Measurements from ENCODE around the gene KIAA2012. TPM values are rescaled to one million over a fixed set of nuclear protein-coding genes. Genes with fewer than 3 reads are reported as not detected.

The KIAA2012 gene
- total and polyA plus RNA-seq, 2 of the 4 experiments (the other 2 are of a cell fraction): under 0.01 to 0.09 TPM

DNA sequence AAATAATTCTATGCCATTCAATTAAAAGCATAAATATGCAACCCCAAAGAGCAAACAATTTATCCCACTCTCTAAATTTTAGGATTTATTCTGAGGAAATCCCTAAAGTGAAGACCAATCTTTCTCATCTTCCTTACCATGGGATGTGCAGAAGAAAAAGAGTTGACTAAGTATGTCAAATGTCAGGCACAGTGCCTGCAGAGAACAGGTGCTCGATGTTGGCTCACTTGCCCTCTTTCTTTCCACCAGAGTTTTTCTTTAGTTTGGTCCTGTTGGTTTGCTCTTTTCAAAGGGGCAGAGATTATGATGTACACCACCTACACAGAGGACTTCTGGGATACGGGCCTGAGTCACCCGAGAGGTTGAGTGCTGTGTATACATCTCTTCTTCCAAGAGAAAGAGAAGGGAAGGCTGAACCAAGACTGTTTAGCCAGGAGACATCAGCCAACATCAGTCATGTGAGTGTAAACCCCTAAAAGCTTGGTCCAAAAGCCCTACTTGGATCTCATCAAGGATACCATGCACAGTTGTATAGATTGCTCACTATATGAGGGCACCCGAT is 113.7 kb downstream of the KIAA2012 start:
- DNase-seq: peak; percentile 53
- ChIA-PET CTCF (interaction anchor here (0.8 kb wide), 1 partner anchor 19 kb away, joined by 3 read pairs; no protein-coding TSS in a partner anchor), POLR2A (ENCODE audit: unreplicated experiment) (no interaction called here)

More for the DNA sequence above, 113.7 kb downstream of the KIAA2012 start:
- Histone ChIP-seq H3K27me3 (ENCODE audit: control insufficient read depth, insufficient read depth, low read length) (no peaks in the 10 kb centered on the region), H3K36me3 (ENCODE audit: control insufficient read depth, insufficient read depth, low read length) (no peaks in the 10 kb centered on the region), H2BK15ac (ENCODE audit: low read depth, low read length) (peak overlapping the region; percentile 69), H3K9me3 (ENCODE audit: control insufficient read depth, insufficient read depth, low read length) (no peaks in the 10 kb centered on the region), H2AFZ (replicated peaks; ENCODE audit: low read length, poor library complexity) (peak overlapping the region; percentile 71), H2AK9ac (replicated peaks; ENCODE audit: low read depth, low read length, poor library complexity) (no peak overlapping the region), H2BK5ac (ENCODE audit: low read depth, low read length, poor library complexity, severe bottlenecking) (no peak overlapping the region), H4K5ac (ENCODE audit: low read depth, low read length) (no peak overlapping the region), H3K4me2 (ENCODE audit: low read depth, low read length) (no peak overlapping the region), H4K91ac (ENCODE audit: insufficient read depth, low read depth, low read length) (peak overlapping the region; percentile 11), H3K27ac (ENCODE audit: insufficient read depth, low read length) (no peak overlapping the region), H4K20me1 (ENCODE audit: insufficient read depth, low read length) (no peaks in the 10 kb centered on the region), H4K8ac (ENCODE audit: low read depth in 2 of 2, low read length in 2 of 2) (no peak overlapping the region), H3K9ac (ENCODE audit: low read depth, low read length) (no peak overlapping the region), H3K4ac (ENCODE audit: low read depth, low read length) (peak overlapping the region; percentile 75), H2AK5ac (ENCODE audit: low read depth, low read length) (peak overlapping the region; percentile 81; the same call in 1 of the 2 replicates), H2BK20ac (ENCODE audit: low read depth, low read length) (peak overlapping the region; percentile 76; the same call in 1 of the 2 replicates), H3K56ac (ENCODE audit: extremely low read depth, insufficient read depth, low read length) (no peak overlapping the region), H3K4me1 (ENCODE audit: control insufficient read depth, insufficient read depth, low read length) (peaks cover 10% of the 10 kb centered on the region), H3K9me1 (ENCODE audit: insufficient read depth, low read length) (peaks cover 14% of the 10 kb centered on the region), H2BK120ac (ENCODE audit: low read depth, low read length) (peak overlapping the region; percentile 52), H3K14ac (replicated peaks; ENCODE audit: low read depth, low read length) (peak overlapping the region; percentile 85), H3K23ac (ENCODE audit: low read depth, low read length) (peak overlapping the region; percentile 65; the same call in 1 of the 2 replicates), H3K4me3 (ENCODE audit: insufficient read depth, low read depth, low read length) (no peak overlapping the region), H3K18ac (ENCODE audit: low read depth, low read length) (peak overlapping the region; percentile 29; the same call in 1 of the 2 replicates), H3K79me1 (ENCODE audit: low read depth in 1 of 2, low read length in 2 of 2) (no peaks in the 10 kb centered on the region; a peak in 1 of 4 replicates)
- no peak for TF ChIP-seq FOS (IDR thresholded peaks at IDR 0.05; ENCODE audit: low read depth, low read length)
- no peak for TF ChIP-seq RFX5 (IDR thresholded peaks at IDR 0.05; ENCODE audit: low read depth, low read length)
- no peak for TF ChIP-seq RAD21 (IDR thresholded peaks at IDR 0.05; ENCODE audit: low read length)
- no peak for TF ChIP-seq USF2 (IDR thresholded peaks at IDR 0.05; ENCODE audit: low read depth, low read length)
- TF ChIP-seq NFE2L2 (IDR thresholded peaks at IDR 0.05; ENCODE audit: low read depth, low read length): no peak
- TF ChIP-seq SMC3 (IDR thresholded peaks at IDR 0.05; ENCODE audit: low read depth, low read length): no peak
- TF ChIP-seq ELK1 (IDR thresholded peaks at IDR 0.05; ENCODE audit: borderline replicate concordance, low read depth, low read length): no peak
- no peak for TF ChIP-seq MAZ (IDR thresholded peaks at IDR 0.05; ENCODE audit: borderline replicate concordance, low read depth, low read length)
- no peak for TF ChIP-seq POLR2A (IDR thresholded peaks at IDR 0.05; ENCODE audit: low read depth, low read length)
- no peak for TF ChIP-seq CEBPB (IDR thresholded peaks at IDR 0.05; ENCODE audit: low read depth, low read length)
- no peak for TF ChIP-seq MXI1 (IDR thresholded peaks at IDR 0.05; ENCODE audit: borderline replicate concordance, low read depth, low read length)
- TF ChIP-seq, protein P1, sequence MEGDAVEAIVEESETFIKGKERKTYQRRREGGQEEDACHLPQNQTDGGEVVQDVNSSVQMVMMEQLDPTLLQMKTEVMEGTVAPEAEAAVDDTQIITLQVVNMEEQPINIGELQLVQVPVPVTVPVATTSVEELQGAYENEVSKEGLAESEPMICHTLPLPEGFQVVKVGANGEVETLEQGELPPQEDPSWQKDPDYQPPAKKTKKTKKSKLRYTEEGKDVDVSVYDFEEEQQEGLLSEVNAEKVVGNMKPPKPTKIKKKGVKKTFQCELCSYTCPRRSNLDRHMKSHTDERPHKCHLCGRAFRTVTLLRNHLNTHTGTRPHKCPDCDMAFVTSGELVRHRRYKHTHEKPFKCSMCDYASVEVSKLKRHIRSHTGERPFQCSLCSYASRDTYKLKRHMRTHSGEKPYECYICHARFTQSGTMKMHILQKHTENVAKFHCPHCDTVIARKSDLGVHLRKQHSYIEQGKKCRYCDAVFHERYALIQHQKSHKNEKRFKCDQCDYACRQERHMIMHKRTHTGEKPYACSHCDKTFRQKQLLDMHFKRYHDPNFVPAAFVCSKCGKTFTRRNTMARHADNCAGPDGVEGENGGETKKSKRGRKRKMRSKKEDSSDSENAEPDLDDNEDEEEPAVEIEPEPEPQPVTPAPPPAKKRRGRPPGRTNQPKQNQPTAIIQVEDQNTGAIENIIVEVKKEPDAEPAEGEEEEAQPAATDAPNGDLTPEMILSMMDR (conservative IDR thresholded peaks at IDR 0.05; ENCODE audit: low read depth, low read length): no peak
- TF ChIP-seq MAFK (IDR thresholded peaks at IDR 0.05; ENCODE audit: low read depth, low read length): no peak
- no peak for TF ChIP-seq CHD1 (IDR thresholded peaks at IDR 0.05; ENCODE audit: low read depth, low read length)
- no CpG with 5 or more reads among the region's 4 CpGs for WGBS, 2 experiments (ENCODE audit: extremely low coverage in 2 of 2, insufficient read length in 1 of 2)
- in situ Hi-C loops (cut with MboI; ENCODE audit: low sequenced_read_pairs) (no loop called here), dilution Hi-C loops (cut with HindIII; ENCODE audit: low sequenced_read_pairs, unreplicated experiment) (no loop called here), intact Hi-C loops (cut with micrococcal nuclease) (no loop called here)
- peak; percentile 58; the same call in 1 of the 2 replicates for ATAC-seq (ENCODE audit: low read depth)
- no TSS peak for BruUV-seq (replicated peaks)

Data from IMR-90 (cell line).